ENCODE results near the gene ETFA. TPM values are rescaled to one million over a fixed set of nuclear protein-coding genes. Genes with fewer than 3 reads are reported as not detected.

ETFA gene
- total and polyA plus RNA-seq, 10 of the 15 experiments (the other 5 are each of a cell fraction or from before 2014, with no cell fraction given) = 114 to 331 (median 152) TPM

DNA sequence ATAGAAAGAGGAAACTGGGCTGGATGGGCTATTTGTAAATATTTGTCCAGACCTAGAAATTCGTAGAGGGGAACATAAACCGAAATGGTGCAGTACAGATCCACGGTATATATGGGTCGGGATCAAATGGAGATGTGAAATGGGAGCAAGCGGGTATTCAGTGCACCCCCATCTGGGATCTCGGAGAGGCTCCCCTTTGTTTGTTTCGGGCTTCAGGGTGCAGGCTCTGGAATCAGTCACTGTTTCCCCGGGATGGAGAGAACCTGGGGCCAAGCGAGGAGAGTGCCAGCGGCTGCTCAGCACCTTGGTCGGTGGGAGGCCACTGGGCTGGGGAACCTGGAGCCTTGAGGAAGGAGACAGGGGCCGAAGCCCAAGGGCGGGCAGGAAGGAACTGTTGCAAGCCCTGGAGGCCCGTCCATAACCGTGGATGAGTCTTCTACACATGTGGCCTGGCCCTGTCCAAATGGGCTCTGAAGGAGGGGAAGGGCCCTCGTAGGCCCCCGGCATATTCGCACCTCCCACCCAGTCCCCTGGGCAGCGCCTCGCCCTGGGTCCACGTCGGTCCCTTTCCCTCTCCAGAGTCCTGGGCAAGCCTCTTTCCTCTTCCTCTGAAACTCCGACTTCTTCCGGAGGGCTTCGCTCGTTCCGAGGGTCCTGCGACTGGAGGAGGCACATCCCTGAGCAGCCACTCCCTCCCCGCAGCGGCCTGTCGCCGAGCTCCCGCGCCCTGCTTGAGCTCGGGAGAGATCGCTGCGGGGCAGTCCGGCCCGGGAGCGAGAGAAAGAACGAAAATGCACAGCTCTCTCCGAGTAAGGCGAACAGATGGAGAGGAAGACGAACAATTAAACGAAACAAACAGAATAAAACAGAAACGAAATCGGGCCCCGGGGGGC is 28.3 kb upstream of the ETFA start (continued):
- TF ChIP-seq, protein P1, sequence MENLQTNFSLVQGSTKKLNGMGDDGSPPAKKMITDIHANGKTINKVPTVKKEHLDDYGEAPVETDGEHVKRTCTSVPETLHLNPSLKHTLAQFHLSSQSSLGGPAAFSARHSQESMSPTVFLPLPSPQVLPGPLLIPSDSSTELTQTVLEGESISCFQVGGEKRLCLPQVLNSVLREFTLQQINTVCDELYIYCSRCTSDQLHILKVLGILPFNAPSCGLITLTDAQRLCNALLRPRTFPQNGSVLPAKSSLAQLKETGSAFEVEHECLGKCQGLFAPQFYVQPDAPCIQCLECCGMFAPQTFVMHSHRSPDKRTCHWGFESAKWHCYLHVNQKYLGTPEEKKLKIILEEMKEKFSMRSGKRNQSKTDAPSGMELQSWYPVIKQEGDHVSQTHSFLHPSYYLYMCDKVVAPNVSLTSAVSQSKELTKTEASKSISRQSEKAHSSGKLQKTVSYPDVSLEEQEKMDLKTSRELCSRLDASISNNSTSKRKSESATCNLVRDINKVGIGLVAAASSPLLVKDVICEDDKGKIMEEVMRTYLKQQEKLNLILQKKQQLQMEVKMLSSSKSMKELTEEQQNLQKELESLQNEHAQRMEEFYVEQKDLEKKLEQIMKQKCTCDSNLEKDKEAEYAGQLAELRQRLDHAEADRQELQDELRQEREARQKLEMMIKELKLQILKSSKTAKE (IDR thresholded peaks at IDR 0.05; ENCODE audit: low read depth, poor library complexity, severe bottlenecking) = no peak
- no peak for TF ChIP-seq RUNX3 (IDR thresholded peaks at IDR 0.05; ENCODE audit: low read length)

DNA sequence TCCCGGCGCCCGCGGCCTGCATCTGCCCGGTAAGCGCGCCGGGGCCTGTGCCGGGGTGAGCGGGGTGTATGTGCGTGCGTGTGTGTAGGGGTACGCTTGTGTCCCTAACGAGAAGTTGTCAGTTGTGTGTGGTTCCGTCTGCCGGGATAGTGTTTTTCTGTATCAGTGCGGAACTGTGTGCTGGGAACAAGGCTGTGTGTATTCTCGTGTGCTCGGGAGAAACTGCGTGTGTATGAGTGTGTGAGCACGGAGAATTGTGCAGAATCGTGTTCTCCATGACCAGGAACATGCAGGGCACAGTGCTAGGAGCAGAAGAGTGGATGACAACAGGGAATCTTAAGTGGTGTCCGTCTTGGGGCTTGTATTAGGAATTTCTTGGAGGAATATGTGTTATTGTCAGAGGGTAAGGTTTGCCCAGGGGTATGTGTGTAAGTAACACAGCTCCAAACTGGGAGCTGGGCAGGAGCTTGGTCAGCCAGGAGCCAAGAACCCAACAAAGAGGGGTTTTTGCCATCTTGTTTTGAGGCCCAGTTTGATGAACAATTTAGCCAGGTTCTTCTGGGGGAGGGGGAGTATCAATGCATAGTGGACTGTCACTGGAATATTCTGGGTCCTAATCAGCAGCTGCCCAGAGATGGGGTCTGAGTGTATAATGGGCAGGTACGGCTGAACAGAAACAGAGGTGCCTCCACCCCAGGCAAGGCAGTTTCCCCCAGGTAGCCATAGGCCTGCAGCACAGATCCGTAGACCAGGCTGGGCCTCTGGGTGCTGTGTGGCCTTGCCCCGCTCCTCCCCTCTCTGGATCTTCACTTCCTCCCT is 27.4 kb upstream of the ETFA start:
- ChIA-PET POLR2A (no interaction called here), SMC1A (ENCODE audit: uncharacterized antibody, unreplicated experiment) (no interaction called here), RAD21 (ENCODE audit: unreplicated experiment) (no interaction called here), CTCF (no interaction called here)
- H4K20me1 ChIP-seq (ENCODE audit: control insufficient read depth, insufficient read depth) = no peaks in the 10 kb centered on the region
- H3K36me3 ChIP-seq (ENCODE audit: control insufficient read depth in 2 of 2, insufficient read depth in 2 of 2, low read length in 1 of 2) = no peaks in the 10 kb centered on the region
- H3K79me2 ChIP-seq (ENCODE audit: control insufficient read depth, insufficient read depth, low read length) = no peaks in the 10 kb centered on the region; the same call in 1 of the 2 replicates
- WGBS (ENCODE audit: insufficient coverage, insufficient replicate concordance, low lambda C conversion rate, missing lambda C conversion rate) = 32% methylated on average over 26 of the region's 26 CpGs
- no peak for ATAC-seq
- H3K4me2 ChIP-seq (ENCODE audit: control insufficient read depth, insufficient read depth) = peak overlapping the region; percentile 96
- peak overlapping the region; percentile 73; the same call in 1 of the 2 replicates for H3K4me3 ChIP-seq
- no peak for DNase-seq (ENCODE audit: low read depth, low spot score)
- BruUV-seq (replicated peaks) = no TSS peak
- no peak overlapping the region for H3K9ac ChIP-seq (ENCODE audit: control insufficient read depth, insufficient read depth, low read length)
- FAIRE-seq = no peak
- peaks cover 21 to 26% of the 10 kb centered on the region in 2 experiments for H3K27me3 ChIP-seq (replicated peaks in 1 of 2; ENCODE audit: control insufficient read depth in 2 of 2, insufficient read depth in 2 of 2, low read length in 1 of 2)
- no peak overlapping the region for H2AFZ ChIP-seq (ENCODE audit: control insufficient read depth, low read depth, low read length)
- intact Hi-C loops (cut with micrococcal nuclease; ENCODE audit: unreplicated experiment) (loop anchor here (5.0 kb wide), 1 partner anchor 146 kb away; no protein-coding TSS in a partner anchor), in situ Hi-C loops (cut with MboI) (no loop called here)
- peaks cover 29% of the 10 kb centered on the region for H3K4me1 ChIP-seq (ENCODE audit: control insufficient read depth, insufficient read depth, low read length)
- H3K27ac ChIP-seq (ENCODE audit: control insufficient read depth, insufficient read depth) = no peak overlapping the region
- no peaks in the 10 kb centered on the region; the same call in 1 of the 3 replicates for H3K9me3 ChIP-seq (replicated peaks; ENCODE audit: control insufficient read depth, insufficient read depth, low read length)
- TF ChIP-seq CBFB (IDR thresholded peaks at IDR 0.05; ENCODE audit: low read depth) = no peak
- TF ChIP-seq EZH2 (IDR thresholded peaks at IDR 0.05; ENCODE audit: borderline replicate concordance, control insufficient read depth, low read depth, low read length) = 0 out of 2 replicates have a peak, but pooled peaks have one; percentile 13
- no peak for TF ChIP-seq SIN3A (IDR thresholded peaks at IDR 0.05; ENCODE audit: low read depth, low read length)
- TF ChIP-seq ZNF24 (IDR thresholded peaks at IDR 0.05) = no peak

Measured in GM12878 (cell line).